Upper lobe of left lung (tissue), 4 donors: ENCODE results near the gene CD6.

Experiments
- POLR2AphosphoS5 ChIP-seq, 2 donors: sonication (generic); formaldehyde crosslinking; IDR thresholded peaks; one replicate each; pipeline ENCODE4 v1.5.1; 2017; ENCODE audit warnings: antibody characterized with exemption in 2 of 2
- TF ChIP-seq, protein P1 (sequence below), 6 experiments: fragments of 450-650 bp in 4 of 6; fragments of 200-600 bp in 2 of 6; sonication (generic) in 2 of 6; IDR thresholded peaks; one replicate each; pipeline ENCODE4 v1.5.1; 2016 to 2019; ENCODE audit warnings: antibody characterized with exemption in 6 of 6

DNA sequence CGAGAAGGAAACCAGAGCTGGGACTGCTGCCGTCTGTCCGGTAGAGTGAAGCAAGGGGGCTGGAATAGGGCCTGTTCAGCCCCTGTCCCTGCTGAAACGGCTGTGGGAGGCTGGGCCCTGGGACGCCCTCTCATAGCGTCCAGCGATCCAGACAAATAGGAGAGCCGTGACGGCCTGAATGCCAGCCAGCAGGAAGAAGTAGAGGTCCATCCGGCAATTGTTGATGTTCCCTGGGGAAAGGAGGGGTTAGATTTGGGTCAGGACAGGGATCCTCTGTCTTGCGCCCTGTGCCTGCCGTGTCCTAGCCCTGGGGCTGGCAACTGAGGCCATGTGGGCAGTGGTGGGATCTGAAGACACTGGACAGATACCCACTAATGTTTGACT lies 34.3 kb upstream of the CD6 start:
- TF ChIP-seq, protein P1, sequence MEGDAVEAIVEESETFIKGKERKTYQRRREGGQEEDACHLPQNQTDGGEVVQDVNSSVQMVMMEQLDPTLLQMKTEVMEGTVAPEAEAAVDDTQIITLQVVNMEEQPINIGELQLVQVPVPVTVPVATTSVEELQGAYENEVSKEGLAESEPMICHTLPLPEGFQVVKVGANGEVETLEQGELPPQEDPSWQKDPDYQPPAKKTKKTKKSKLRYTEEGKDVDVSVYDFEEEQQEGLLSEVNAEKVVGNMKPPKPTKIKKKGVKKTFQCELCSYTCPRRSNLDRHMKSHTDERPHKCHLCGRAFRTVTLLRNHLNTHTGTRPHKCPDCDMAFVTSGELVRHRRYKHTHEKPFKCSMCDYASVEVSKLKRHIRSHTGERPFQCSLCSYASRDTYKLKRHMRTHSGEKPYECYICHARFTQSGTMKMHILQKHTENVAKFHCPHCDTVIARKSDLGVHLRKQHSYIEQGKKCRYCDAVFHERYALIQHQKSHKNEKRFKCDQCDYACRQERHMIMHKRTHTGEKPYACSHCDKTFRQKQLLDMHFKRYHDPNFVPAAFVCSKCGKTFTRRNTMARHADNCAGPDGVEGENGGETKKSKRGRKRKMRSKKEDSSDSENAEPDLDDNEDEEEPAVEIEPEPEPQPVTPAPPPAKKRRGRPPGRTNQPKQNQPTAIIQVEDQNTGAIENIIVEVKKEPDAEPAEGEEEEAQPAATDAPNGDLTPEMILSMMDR (IDR thresholded peaks at IDR 0.05): no peak
- TF ChIP-seq POLR2AphosphoS5 (IDR thresholded peaks at IDR 0.05): peak in 1 of 2 donors; percentile 38
